Iris pigment epithelial cell (primary cell): Measurements from ENCODE around the gene ATXN7.

Source experiments
- DNase-seq: peaks from one replicate; pipeline ENCODE4 v3.0.0-alpha.2; 2011; ENCODE audit warnings: low read depth

ATXN7 gene

DNA sequence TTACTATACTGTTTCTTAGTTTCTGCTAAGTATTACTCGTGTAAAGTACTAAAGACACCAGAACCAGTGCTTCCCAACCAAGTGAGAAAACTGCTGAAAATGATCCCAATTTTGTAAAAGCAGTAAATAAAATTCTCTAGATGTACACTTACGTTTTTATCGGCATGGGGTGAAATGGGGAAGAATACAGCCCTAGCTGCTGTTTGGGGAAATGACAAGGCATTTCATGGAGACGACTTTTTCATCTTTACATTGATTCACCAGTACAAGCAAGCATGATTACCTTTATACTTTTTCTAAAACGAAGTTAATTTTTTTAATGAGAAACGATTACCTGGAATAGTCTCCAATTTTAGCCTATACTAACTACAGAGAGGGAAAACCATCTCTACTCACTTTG lies 158.3 kb downstream of the ATXN7 start:
- DNase-seq, result no peak

DNA sequence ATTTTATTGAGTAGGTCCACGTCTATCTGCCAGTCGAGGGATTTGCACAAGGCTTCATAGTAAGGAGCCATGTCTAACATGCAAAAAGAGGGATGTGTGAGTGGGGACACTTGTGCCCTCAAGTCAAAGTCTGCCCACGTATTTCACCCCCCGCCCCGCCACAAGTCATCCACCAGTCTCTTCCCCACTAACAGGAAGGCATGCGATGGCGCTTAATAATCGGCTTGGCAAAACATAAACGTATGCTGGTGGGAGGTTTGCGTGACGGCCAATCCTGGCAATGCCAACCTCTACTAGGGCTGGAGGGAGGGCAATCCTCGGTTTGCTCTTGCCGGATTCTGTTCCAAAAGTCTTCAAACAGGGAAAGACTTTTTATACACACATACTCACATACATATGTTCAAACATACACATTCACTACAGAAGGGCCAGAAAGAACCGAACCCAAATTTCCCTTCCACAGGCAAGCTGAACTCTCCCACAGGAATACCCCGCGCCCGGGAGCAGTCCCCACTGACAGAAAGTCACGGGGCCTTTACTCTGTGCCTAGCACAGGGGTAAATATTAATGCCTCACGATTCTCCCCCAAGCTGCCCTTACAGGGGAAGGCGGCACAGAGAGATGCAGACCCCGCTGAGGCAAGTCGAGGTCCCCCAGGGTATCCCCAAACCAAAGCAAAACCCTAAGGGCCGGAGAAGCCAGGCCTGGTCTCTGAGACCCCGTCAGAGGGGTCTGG lies 159.0 kb downstream of the ATXN7 start:
- DNase-seq, result peak; percentile 31

DNA sequence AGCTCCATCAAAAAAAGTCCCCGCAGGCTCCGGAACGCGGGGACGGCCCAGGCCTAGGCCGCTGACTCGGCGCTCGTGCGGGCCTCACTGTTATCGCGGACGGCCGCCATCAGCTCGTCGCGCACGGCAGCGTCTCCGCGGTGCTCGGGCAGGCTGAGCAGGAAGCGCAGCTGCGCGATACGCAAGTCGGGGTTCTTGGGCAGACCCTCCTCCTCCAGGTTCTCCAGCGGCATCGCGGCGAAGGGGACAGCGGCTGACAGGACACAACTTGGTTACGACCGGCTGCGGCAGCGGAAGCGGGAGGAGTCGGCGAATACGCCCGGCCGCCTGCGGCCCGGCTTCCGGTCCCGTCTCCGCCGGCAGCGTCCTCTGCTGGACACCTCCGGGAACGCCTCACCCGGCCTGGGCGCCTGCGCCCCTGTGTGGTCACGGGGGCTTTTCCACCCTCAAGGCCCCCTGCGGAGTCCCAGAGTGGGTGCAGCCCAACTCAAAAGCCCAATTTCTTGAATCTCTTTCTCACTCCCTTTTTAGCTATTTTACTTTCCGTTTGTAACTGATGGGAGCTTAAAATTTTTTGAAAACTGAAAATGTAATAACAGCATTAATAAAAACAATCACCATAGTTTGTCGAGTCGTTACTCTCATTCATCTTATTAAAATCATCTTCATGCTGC lies 159.7 kb downstream of the ATXN7 start, which contains the start of gene PSMD6:
PSMD6 (minus strand) TSS at position 308 of the 674 bp plus-strand sequence; CDS start at position 233, 75 bp downstream.
- DNase-seq, result peak; percentile 78

DNA sequence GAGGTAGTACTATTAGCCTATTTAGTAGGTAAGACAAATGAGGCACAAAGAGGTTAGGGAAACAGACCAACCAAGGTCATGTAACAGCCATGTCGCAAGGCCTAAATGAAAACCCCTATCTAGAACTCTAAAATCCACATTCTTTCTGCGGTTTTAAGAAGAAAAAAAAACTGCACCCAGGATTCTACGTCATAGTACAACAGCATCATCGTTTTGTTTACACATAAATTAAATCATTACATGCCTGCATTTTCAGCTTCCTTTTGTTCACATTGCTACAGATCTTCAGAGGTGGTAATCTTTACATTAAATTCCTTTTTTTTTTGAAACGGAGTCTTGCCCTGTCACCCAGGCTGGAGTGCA lies 160.2 kb downstream of the ATXN7 start:
- DNase-seq, result peak; percentile 42

DNA sequence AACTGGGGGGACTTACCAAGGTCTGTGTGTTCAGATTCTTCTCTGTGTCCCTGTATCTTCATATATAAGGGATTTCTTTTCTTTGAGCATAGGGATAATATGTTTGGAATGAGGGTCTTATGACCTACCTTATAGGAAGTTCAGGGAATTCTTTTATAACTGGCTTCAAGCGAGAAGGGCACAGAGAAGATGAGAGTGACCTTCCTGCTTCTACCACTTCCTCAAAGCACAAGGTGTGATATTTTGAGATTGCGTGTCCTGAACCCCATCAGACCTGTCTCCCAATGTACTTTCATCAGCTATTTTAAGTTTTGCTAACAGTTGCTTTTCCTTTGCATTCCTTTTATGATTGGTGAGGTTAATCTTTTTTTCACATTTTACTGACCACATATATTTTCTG lies 162.7 kb downstream of the ATXN7 start:
- DNase-seq, result no peak

DNA sequence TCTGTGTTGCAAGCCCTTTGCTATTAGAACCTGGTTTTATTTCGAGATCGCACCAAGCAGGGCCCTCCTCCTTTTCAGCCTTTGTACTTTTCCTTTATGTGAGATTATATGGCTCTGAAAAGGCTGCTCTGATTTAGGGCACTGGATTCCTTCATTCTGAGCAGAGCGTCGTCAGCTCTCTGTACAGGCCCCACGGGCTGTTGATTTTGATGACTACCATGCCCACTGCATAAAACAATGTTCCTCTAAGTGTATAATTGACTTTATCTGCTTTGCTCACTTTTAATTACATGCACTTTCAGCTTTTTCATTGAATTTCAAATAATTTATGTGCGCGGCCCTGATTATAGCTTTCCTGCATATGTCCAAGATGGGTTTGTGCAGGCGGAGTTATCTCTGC lies 164.0 kb downstream of the ATXN7 start:
- DNase-seq, result no peak

DNA sequence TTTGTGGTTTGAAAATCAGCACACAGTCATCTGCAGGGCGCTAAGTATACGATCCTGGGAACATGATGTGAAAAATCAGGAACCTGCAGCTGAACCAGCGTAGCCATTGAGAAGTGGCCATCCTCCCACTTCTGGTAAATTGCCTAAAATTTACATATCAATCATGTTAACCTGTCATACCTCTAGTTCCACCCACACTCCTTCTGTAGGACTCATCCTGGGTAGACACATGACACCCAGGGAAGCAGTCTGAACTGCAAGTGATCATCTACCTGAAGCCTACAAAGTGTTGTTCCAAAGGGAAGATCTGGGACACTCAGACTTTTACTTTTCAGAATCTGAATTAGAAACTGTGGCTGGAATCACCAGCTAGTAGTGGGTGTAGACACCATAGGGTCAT lies 165.1 kb downstream of the ATXN7 start:
- DNase-seq, result no peak

DNA sequence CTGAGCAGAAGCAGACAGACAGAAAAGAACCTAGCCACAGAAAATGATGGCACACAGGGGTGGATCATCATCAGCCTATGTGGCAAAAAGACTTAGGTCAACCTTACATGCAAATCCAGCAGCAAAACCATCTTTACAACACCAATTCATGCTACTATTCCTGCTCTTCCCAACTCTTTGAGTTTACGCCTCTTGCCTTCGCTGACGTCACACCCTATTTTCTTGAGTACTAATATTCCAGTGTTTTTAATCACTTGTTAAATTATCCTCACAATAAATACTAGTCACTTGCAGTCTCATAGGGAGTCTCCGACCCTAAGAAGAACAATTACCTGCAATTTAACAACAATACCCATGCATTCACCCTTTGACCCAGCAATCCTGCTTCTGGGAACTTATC lies 165.6 kb downstream of the ATXN7 start:
- DNase-seq, result no peak

DNA sequence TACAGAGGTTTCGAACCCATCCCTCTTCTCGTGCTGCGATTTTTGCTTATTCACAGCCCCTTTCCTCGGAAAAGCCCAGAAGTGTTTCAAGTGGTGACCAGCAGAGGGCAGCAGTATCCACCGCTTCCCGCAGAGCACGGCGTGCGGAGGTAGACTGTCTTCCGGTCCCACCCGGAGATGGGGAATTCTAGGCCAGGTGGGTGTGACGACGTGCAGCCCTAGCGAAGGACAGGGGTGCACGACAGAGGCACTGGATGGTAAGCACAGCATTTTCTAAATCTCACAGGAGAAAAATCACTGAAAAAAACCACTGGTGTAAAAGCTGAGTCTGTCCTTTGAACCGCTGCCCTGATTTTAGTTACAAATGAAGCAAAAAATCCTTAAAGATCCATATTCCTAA lies 167.1 kb downstream of the ATXN7 start:
- DNase-seq, result peak; percentile 49

DNA sequence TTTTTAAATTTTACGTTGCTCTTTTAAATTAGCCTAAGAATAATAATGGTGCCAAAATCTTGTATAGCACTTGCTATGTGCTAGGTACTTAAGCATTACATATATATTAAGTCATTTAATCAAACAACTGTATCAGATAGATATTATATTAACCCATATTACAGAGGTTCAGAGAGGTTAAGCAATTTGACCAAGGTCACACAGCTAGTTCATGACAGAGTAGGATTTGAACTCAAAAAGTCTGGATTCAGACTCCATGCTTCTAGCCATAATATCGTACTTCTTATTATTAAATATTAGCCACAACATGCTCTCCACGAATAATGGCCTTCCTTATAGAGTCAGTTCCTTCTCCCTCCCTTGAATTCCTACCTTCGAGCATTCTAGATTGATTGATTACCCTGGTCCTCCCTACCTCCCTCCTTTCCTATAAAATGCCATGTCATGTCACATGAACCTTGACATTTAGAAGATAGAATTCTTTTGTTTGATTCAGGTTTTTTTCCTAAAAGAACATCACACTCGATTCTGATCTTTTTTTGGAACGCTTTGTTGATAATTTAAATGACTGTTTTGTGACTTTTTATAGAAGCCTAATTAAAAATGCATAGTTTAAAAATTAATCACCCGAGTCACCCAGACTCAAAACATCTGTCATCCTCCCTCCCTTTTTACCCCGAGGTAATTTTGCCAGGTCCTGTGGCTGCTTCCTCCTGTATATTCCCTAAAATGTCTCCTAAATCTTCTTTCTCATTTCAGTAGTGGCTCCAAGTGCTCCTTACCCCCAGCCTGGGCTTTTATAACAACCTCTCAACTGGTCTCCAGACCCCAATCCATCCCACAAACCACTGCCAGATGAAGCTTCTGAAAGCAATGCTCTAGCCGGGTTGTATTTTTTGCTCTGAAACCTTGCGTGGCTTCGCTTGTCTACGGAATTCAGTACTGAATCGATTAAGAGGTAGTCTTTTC lies 168.2 kb downstream of the ATXN7 start:
- DNase-seq, result no peak

DNA sequence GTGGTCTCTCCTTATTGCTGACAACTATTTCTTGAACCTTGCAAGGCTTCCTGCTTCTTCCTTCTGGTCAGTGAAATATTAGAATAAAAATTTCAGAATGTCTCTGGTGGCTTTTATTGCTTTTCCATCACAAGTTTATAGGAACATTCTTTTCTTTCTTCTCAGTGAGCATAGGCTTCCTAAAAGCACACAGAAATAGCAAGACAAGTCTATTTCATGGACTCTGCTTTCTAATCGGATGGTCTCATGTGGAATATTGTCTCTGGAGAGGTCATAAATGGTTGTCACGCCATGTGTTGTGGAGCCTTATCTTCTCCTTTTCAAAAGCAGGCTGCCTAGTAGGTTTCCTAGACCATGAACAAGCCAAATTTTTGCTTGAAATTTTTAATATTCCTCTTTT lies 169.4 kb downstream of the ATXN7 start:
- DNase-seq, result no peak

DNA sequence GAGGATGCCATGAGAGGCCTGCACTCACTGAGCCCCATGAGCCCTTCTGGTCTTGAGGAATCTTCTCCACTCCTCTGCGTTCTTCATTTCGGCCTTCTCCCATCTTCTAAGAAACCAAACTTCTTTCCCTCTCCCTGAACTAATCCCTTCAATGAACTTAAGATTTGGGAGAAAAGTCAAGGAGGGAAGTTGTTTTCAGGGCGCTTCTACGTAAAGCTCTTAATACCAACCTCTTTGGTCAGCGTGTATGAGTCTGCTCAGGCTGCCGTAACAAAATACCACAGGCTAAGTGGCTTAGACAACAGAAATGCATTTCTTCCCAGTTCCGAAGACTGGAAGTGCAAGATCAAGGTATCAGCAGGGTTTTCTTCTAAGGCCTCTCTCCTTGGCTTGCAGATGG lies 173.4 kb downstream of the ATXN7 start:
- DNase-seq, result no peak

DNA sequence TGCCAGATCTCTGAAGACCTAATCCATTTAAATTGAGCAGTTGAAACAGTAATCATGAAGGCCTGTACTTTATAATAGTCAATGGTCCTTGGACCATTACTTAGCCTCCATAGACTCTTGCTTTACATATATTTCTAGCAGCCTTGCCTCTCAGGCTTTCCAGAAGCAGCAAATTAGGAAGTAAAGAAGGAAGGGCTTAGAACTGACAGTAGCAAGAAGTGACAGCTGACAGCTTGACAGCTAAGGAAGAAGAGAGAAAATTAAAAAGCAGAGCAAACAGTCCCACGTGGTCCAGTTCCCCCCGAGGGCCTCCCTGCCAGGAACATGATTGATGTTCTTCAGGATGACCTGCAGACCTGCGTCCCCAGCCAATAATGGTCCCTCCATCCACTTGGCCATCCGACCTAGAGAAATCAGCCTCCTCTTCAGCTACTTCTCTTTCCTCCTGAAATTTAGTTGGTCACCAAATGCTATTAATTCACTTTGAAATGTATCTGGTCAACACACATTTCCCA lies 174.6 kb downstream of the ATXN7 start:
- no peak for DNase-seq

DNA sequence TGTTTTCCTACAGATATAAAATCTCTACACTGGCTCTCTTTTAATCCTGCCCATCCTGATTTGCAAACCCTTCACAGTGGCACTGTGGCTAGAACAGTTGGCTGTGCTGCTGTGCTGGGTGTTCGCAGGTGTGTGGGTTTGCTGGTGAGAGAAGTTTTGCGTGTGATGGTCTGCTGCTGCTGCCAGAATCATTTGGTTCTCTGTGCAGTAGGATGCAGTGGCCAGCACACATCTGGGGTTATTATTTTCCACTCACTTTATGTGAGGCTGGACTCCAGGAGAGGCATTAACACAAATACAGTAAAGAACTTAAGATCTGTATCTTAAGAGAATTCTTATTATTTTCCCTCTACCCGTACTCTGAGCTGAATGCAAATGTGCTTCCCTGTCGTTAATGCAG lies 175.7 kb downstream of the ATXN7 start:
- DNase-seq, result no peak

DNA sequence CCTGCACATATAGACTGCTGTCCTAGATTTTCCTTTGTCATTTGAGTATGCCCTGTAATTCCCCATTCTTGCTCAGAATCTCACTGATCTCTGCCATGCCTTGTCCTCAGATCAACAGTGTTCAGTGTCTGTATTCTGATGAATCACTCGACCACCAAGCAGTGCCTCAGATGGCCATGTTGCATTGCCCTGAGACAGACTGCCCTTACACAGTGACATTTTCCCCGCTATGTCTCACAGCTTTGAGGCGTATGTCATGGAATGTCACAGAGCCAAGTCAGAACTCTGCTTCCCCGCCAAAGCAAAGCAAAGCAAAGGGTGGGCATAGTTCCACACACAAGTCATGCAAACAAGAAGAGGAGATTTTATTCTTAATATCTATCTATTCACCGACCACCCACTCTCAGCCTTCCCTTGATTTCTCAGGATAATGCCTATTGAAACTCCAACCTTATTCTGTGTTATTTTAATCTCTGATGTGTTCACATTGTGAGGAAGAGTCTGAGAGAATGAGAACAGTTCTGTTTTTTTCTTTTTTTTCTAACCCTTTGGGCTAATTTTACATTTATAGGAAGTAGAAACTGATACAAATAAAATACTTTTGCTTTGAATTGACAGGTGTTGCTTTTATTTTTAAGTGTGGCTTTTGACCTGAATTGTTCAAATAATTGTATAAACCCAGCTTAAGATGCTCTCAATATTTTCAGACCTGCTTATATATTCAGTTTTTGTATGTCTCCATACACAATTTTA lies 176.5 kb downstream of the ATXN7 start:
- DNase-seq, result no peak

DNA sequence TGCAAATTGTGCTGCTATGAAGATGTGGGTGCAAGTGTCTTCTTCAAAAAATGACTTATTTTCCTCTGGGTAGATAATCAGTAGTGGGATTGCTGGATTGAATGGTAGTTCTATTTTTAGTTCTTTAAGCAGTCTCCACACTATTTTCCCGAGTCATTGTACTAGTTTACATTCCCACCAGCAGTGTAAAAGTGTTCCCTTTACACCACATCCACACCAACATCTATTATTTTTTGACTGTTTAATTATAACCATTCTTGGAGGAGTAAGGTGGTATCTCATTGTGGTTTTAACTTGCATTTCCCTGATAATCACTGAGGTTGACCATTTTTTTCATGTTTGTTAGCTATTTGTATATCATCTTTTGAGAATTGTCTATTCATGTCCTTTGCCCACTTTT lies 179.3 kb downstream of the ATXN7 start:
- DNase-seq, result no peak

DNA sequence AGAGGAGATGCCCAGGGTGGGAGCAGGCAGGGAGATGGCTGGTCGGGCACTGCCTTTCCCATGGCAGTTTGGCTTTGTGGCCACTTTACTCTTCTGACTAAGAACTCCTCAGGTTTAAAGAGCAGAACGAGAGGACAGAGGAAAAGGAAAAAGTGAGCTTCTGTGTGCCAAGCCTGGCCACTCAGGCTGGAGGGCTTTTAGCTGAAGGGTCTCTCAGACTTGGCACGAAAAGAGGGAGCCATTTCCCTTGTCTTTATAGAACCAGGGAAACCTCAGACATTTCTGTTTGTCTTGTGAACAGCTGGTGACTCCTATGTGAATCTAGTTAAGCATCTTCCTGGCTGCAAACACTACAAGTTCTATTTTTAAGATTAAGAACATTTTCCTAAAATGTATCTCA lies 182.9 kb downstream of the ATXN7 start:
- DNase-seq, result no peak

DNA sequence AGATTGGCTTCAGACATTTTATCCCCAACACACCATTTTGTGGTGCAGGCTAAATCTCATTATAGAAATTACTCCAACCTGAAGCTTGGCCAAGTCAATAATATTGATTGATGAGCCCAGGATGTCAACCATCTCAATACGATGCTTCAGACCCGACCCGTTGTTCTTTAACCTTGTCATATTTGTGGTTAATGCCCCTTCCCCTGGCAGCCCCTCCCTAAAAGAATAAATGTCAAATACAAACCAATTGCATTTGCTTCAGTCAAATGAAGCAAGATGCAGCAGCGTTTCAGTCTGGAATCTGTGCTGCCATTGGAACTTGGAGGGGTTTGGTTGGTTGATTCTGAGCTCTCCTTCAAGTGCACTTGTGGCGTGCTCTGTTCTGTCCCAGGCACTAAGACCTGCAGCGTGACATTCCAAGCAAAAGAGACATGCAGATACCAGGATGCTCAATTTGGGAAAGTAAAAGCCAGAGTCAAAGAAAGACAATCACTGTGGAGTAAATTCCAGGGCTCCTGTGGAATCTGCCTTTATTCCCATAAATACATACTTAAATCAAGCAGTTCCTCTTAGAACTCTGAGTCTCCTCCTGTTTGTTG lies 183.4 kb downstream of the ATXN7 start:
- DNase-seq, result no peak

DNA sequence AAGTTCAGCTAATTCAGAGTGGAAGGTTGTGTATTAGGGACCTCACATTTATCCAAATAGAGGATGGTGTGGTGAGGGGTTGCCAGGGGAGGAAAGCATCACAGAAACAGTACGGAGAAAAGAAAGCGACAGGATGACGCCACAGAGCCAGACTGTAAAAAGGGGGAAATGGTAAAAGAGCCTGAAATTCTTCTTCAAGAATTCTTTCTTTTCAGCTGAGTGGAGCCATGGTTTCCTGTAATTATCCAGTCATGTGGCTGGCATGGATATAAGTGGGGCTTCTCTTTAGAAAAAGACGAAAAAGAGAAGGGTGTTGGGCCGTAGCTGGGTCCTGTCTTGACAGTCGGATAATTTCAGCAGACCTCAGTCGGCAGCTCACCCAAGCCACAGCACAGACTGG lies 184.1 kb downstream of the ATXN7 start:
- no peak for DNase-seq

DNA sequence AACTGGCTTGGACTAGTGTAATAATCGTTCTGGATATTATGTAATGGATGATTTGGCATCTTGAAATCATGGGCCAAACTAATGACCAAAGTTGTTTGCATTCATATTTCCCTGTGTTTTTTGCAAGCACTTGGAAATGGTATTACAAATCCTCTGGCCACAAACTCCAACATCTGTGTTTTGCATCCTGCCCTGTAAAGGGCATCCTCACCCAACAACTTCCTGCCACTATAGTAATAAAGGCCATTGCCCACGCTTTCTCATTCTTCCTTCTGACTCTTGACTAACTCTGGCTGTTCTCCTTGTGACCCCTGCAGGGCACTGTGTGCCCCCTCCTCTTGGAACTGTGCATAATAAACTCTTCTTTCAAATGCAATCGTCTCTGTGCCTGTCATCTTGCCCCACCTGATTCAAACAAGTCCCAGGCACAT lies 185.0 kb downstream of the ATXN7 start:
- no peak for DNase-seq

DNA sequence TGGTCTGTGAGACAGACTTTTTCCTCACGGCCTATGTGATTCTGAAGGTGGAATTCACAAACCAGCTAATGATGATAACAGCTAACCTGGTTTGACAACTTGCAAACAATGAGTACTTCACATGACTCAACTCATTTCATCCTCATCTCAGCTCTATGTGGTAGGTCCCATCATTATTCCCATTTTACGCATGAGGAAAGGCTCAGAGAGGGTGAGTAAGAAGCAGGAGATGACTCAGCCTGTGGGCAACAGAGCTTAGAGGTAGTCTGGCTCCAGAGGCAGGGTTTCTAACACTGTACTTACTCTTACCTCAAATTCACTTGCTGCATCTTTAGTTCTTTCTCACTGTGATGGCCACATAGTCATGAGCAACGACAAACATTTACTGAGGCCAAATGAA lies 185.5 kb downstream of the ATXN7 start:
- DNase-seq, result peak; percentile 79
